RPMI8226 (cell line): ENCODE results near the gene LDB2.

Experiments
- DNase-seq: peaks from one replicate; pipeline ENCODE4 v3.0.0-alpha.2; 2015

LDB2 gene

GRCh38 chr4:16715482-16715881, 183.0 kb downstream of the LDB2 start:
- no peak for DNase-seq

- DNase-seq = no peak
These were observed 184.3 kb downstream of the LDB2 start for GRCh38 chr4:16714191-16714590.

DNA sequence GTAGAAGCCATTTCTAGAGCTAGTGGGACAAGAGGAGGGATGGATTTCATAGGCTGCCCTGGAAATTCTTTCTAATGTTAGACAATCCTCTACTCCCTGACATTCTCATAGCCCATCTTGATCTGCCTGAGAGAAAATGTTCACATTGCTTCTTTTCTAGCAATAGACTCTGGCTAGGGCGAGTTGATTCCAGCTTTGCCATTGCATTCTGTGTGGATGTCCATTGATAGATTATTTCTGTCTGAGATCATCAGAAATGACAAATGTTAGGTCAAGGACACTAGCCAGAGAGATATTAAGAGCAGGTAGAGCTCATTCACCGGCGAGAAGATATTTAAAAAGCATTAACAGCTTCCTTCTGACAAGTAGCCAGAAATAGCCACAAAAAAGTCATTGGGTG, 184.7 kb downstream of the LDB2 start:
- DNase-seq = no peak

GRCh38 chr4:16713271-16713670, 185.2 kb downstream of the LDB2 start:
- no peak for DNase-seq

DNA sequence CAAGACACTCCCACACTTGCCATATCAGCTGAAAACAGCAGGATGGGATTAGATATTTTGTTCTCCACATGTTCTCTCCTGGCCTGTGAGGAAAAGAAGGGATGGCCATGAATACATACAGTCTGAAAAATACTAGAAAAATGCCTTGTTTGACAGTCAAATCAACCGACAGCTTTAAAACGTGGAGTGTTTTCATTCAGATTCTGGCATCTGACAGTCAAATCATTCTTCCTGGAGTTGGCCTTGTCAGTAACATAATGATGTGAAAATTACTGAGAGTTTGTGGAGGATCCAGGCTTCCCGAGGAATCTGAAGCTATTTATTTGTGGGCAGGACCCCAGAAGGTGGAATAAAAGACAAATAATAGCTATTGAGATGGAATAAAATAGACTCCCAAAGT, 188.2 kb downstream of the LDB2 start:
- no peak for DNase-seq

DNA sequence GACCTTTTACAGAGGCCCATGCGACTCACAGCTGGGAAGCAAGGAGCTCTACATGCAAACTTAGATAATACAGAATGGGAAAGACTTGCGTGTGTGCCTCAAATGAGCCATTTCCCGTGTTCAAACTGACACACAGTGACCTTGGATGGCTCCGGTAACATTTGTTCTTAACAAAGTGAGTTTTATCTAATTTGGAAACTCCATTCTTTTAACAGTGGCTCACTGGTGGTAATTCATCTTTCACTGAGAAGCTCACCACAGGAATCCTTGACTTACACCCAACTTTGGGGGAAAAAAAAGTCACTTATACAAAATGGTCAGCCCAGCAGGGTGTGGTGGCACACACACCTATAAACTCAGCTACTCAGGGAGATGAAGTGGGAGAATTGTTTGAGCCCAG, 190.6 kb downstream of the LDB2 start:
- no peak for DNase-seq

DNA sequence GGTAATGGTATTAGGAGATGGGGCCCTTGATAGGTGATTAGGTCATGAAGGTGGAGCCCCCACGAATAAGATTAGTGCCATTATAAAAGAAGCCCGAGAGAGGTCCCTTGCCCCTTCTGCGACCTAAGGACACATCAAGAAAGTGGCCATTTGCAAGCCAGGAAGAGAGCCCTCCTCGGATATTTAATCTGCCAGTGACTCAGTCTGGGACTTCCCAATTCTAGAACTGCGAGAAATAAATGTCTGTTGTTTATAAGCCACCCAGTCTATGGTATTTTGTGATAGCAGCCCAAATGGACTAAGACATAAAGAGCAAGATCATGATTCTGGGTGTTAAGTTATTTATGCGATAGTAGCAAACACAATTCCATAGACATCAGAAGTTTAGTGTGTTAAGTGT, 192.2 kb downstream of the LDB2 start:
- DNase-seq = no peak

GRCh38 chr4:16705341-16705740, 193.1 kb downstream of the LDB2 start:
- no peak for DNase-seq

DNA sequence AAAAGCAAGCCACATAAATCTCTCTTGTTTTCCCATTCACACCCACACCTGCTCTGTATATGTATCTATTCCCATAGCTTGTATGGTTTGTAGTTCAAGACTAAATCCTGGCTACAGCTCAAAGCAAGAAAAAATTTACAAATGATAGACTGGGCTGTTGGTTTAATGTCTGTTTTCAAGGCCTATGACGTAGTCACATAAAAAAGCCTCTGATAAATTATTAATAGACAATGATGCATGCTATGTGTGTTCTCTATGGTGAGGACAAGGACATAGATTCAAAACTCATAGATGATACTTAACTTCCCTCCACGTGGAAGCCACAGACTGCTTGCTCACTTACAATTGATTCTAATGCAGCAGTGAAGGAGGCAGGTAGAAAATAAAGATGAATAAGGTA, 194.0 kb downstream of the LDB2 start:
- no peak for DNase-seq

GRCh38 chr4:16695896-16696295, 202.5 kb downstream of the LDB2 start:
- DNase-seq = no peak

DNA sequence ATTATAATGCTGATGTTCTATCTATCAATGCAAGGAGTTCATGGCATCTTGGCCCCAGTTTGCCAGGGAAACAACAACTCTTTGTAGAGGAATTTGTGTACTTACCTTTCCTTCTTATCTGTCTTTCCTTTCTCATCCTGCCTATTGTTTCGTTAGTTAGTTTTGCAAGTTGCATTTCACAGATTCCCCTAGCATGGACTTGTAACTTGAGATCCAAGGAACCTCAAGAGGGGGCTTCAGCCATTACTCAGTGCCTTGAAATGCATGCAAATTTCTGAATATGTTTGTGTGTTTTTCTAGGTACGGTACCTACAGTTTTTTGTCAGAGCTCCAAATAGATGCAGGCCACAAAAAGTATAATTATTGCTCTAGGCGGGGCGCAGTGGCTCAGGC, 203.6 kb downstream of the LDB2 start:
- no peak for DNase-seq

DNA sequence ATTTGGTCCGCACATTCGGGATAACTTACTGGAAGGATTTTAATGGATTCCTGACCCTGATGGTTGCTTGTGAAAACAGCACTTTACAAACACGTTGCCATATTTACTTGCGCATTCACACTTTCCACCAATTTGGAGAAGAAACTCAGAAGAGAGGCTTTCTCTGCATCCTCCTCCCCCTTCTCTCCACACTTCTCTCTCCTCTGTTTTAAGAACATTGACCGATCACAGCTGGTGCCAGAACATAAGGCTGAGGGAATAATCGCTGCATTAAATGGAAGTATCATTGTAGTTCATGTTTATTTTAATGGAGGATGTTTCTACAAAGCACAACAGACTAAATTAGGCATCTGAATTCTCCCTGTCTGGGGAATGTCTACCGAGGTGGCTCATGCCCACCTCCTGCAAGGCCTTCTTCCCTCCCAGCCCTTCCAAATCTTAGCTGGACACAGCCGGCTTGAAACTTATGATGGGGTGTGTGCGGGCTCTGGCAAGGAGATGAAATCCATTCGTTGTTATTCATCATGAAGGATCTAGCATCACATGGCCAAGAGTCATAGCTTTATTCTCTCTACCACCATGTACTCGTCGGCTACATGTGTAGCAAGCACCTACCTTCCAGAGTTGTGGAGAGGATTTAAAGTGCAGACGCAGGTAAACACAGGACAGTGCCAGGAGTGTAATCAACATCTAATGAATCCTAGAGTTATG, 204.1 kb downstream of the LDB2 start:
- no peak for DNase-seq

GRCh38 chr4:16693641-16694040, 204.8 kb downstream of the LDB2 start:
- DNase-seq = no peak

GRCh38 chr4:16692961-16693506, 205.4 kb downstream of the LDB2 start:
- DNase-seq = no peak

DNA sequence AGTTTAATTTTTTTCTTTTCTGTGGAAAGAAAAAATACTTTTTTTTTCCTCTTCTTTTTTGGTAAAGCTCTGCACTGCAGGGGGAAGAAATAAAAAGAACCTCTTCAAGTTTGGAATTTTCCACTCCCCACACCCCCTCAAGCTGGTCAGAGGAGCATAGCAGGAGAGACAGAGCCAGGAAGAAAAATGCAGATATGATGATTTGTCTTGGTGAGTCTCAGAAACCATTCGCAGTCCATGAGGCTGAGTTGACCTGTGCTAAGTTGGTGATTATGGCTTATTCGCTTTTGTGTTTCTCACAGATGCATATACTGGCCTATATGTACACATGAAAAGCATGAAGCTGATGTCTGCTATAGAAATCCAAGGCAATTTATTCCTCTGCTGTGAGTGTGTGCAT, 205.9 kb downstream of the LDB2 start:
- DNase-seq = no peak

DNA sequence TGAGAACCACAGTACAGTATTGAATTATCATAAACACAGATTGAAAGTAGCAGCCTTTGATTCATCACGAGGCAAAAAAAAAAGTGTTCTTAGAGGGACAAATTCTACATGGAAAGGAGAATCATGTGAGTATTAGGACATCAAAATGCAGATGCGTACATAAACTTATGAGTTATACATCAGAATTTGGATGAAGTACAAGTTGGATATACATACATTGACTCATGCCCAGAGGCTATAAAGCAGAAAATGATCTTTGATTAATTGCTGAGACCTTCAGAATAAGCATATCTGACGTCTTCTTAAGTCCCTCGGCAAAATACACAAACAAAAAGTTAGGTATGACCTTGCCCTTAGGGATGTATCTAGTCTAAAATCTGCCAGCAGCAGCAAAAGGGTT, 206.4 kb downstream of the LDB2 start:
- no peak for DNase-seq

GRCh38 chr4:16691450-16691849, 207.0 kb downstream of the LDB2 start:
- no peak for DNase-seq

- DNase-seq = no peak
These were observed 210.6 kb downstream of the LDB2 start for GRCh38 chr4:16687845-16688244.

- DNase-seq = no peak
These were observed 211.4 kb downstream of the LDB2 start for GRCh38 chr4:16687011-16687410.

GRCh38 chr4:16686195-16686594, 212.2 kb downstream of the LDB2 start:
- DNase-seq = no peak

- DNase-seq = no peak
These were observed 212.9 kb downstream of the LDB2 start for GRCh38 chr4:16685536-16685935.

DNA sequence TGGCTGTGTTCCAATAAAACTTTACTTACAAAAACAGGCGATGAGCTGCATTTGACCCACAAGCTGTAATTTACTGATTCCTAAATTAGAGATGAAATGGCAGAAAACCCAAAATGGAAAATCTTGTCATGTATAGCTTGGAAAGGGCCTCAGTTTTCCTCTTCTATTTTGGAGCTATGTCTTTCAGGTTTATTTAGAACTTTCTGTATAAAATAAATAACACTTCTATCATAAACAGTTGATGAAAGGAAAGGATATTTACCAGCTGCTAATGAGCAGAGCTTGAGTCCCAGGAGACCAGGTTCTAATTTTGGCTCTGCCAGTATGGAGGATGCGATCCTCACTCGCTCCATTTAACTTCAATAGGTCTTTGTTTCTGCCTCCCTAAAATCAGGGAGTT, 213.5 kb downstream of the LDB2 start:
- no peak for DNase-seq

DNA sequence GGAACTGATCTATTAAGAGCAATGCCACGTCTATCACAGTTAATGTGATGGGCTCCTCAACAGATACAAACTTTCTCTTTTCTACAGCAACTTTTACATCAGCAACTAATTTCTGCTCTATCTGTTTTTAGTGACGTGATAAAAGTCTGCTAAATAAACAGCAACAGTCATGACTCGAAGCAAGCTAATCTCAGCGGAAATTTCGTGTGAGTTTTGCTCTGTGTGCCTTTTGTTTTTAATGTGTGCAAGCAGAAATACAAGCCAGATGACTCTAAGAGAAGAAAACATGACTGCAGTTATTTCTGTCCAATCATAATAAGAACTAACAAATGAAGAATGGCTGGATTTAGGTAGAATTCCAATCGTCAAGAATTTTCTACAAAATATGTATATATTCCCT, 214.3 kb downstream of the LDB2 start:
- DNase-seq = no peak

DNA sequence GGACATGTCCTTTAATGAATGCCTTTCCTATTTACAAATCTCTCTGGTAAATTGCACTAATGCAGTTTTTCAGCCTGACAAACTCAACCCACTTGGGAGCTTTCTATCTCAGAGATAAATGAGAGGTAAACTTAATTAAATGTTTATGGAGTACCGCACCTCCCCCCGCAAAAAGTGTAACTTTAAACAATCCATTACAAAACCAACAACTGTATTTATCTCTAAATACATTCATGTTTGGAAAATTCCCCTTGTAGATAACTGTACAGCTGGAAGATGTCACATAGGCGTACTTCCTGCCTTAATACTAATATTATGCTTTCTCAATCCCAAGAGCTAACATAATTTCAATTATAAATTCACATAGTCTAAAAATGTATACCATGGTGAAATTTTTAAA, 215.5 kb downstream of the LDB2 start:
- no peak for DNase-seq
